HepG2 (cell line): ENCODE data around the gene GNB3. TPM values are rescaled to one million over a fixed set of nuclear protein-coding genes. Genes with fewer than 3 reads are reported as not detected.

ENCODE experiments used
- KLF15 ChIP-seq: sonication (generic); formaldehyde crosslinking; IDR thresholded peaks from 2 replicates; pipeline ENCODE4 v1.8.1; 2023; ENCODE audit warnings: borderline replicate concordance, mild to moderate bottlenecking, inconsistent platforms, missing genetic modification reagents, mixed read lengths
- NCOA1 ChIP-seq: sonication (generic); formaldehyde crosslinking; IDR thresholded peaks from 2 replicates; pipeline ENCODE4 v1.9.0; 2021; ENCODE audit warnings: missing genetic modification reagents
- NFATC3 ChIP-seq: sonication (generic); formaldehyde crosslinking; IDR thresholded peaks from 2 replicates; pipeline ENCODE4 v1.5.1; 2020; ENCODE audit warnings: mild to moderate bottlenecking, missing genetic modification reagents
- NFKB2 ChIP-seq: sonication (generic); formaldehyde crosslinking; IDR thresholded peaks from 2 replicates; pipeline ENCODE4 v1.4.0; 2020; ENCODE audit warnings: missing genetic modification reagents, borderline replicate concordance
- PHB2 ChIP-seq: fragments of 450-650 bp; IDR thresholded peaks from 2 replicates; pipeline ENCODE4 v1.6.1; 2018; ENCODE audit not compliant: partially characterized antibody
- SALL2 ChIP-seq: sonication (generic); formaldehyde crosslinking; IDR thresholded peaks from 2 replicates; pipeline ENCODE4 v1.8.1; 2023; ENCODE audit warnings: mild to moderate bottlenecking, missing genetic modification reagents, inconsistent platforms
- SETDB1 ChIP-seq: sonication (generic); formaldehyde crosslinking; IDR thresholded peaks from 2 replicates; pipeline ENCODE4 v1.5.1; 2020; ENCODE audit warnings: missing genetic modification reagents, mild to moderate bottlenecking, borderline replicate concordance
- SMAD1 ChIP-seq: sonication (generic); formaldehyde crosslinking; IDR thresholded peaks from 2 replicates; pipeline ENCODE4 v1.4.0; 2020; ENCODE audit warnings: missing genetic modification reagents, low read depth, mild to moderate bottlenecking, borderline replicate concordance
- TCF12 ChIP-seq, 2 experiments: fragments of 450-650 bp in 1 of 2; sonication (generic) in 1 of 2; formaldehyde crosslinking in 1 of 2; IDR thresholded peaks; 2 replicates each; pipeline versions ENCODE4 v1.6.1 to v1.8.0; 2017 to 2022; ENCODE audit warnings: antibody characterized with exemption in 1 of 2, mild to moderate bottlenecking in 1 of 2, missing genetic modification reagents in 1 of 2, moderate library complexity in 1 of 2
- ZMYM2 ChIP-seq: sonication (generic); formaldehyde crosslinking; IDR thresholded peaks from 2 replicates; pipeline ENCODE4 v1.8.0; 2022; ENCODE audit warnings: mild to moderate bottlenecking, missing genetic modification reagents
- ZNF296 ChIP-seq: sonication (generic); formaldehyde crosslinking; conservative IDR thresholded peaks from 2 replicates; pipeline ENCODE4 v1.5.0; 2020; ENCODE audit warnings: mild to moderate bottlenecking, missing genetic modification reagents
- ZNF749 ChIP-seq: sonication (generic); formaldehyde crosslinking; IDR thresholded peaks from 2 replicates; pipeline ENCODE4 v1.8.0; 2022; ENCODE audit warnings: mild to moderate bottlenecking, missing genetic modification reagents, moderate library complexity, borderline replicate concordance
- polyA plus RNA-seq, 8 experiments: library from polyadenylated mRNA; depleted of rRNA in 3 of 8; stranded (reverse) in 7 of 8; unstranded in 1 of 8; fragments of >200 nt; fragmentation: Illumina TruSeq in 4 of 8; extraction: Trizol in 4 of 8; gene quantifications; 2 replicates each; pipeline versions ENCODE4 v1.2.1 to v1.2.3, GENCODE V29; 2011 to 2016; ENCODE audit warnings: low read depth in 4 of 8, missing spikeins in 1 of 8, mixed read lengths in 1 of 8; ENCODE audit not compliant: insufficient read depth in 1 of 8
- total RNA-seq, 5 experiments: library from RNA; depleted of rRNA; stranded (reverse); fragments of >200 nt; fragmentation: Illumina TruSeq; extraction: Trizol; gene quantifications; 2 replicates each; pipeline ENCODE4 v1.2.3, GENCODE V29; 2016; ENCODE audit warnings: low read depth in 1 of 5
- TF ChIP-seq, protein P1 (sequence below): sonication (generic); formaldehyde crosslinking; IDR thresholded peaks from 2 replicates; pipeline ENCODE4 v1.4.0; 2020; ENCODE audit warnings: missing genetic modification reagents, mild to moderate bottlenecking, borderline replicate concordance
- TF ChIP-seq, protein P2 (sequence below): sonication (generic); formaldehyde crosslinking; IDR thresholded peaks from 2 replicates; pipeline ENCODE4 v1.5.0; 2020; ENCODE audit warnings: missing genetic modification reagents
- TF ChIP-seq, protein P3 (sequence below): sonication (generic); formaldehyde crosslinking; IDR thresholded peaks from 2 replicates; pipeline ENCODE4 v1.4.0; 2020; ENCODE audit warnings: mild to moderate bottlenecking, missing genetic modification reagents
- TF ChIP-seq, protein P4 (sequence below): sonication (generic); formaldehyde crosslinking; IDR thresholded peaks from 2 replicates; pipeline ENCODE4 v1.9.0; 2021; ENCODE audit warnings: missing genetic modification reagents, borderline replicate concordance
- TF ChIP-seq, protein P5 (sequence below): sonication (generic); formaldehyde crosslinking; IDR thresholded peaks from 2 replicates; pipeline ENCODE4 v1.5.0; 2020; ENCODE audit warnings: missing genetic modification reagents, mild to moderate bottlenecking, borderline replicate concordance
- TF ChIP-seq, protein P6 (sequence below): sonication (generic); formaldehyde crosslinking; IDR thresholded peaks from 2 replicates; pipeline ENCODE4 v1.8.0; 2022; ENCODE audit warnings: mild to moderate bottlenecking, missing genetic modification reagents, moderate library complexity

GNB3 gene
- total and polyA plus RNA-seq, 2 of the 13 experiments (the other 11 are each of a cell fraction or from before 2014, with no cell fraction given) = 1.3 to 3.6 TPM

DNA sequence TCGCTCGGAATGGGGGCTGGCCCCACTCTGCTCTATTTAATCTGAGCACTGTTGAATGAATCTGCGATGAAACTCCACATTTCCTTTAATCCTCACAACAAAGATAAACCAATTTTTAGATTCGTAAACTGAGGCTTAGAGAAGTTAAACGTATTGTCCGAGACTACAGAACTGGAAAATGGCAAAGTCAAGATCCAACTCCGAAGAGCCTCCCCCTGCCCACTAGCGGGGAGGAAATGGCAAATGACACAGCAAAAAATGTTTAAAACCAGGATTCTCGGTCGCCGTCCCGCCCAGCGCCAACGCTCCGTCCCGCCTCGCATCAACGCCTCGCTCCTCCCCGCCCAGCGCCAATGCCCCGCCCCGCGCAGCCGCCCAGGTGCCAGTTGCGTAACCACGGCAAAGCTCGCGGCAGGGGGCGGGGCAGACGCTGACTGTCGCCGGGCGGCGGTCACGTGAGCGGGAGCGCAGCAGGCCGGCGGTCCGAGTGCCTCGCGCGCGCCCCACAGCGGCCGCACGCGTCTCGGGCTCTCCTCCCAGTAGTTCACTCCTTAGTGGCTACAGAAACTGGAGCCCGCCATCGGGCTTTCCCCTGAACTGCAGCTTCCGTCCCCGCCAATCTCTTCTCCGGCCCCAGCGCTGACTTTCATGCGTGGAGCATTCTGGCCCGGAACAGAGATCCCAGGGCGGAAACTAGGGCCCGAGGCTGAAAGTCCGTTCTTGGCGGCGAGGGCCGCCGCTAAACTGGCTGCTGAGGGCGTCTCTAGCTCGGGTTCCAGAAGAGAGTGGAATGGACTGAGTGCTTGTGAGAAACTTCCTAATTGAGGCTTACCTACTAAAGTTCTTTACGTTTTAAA, 50.3 kb downstream of the GNB3 start (continued):
- TF ChIP-seq, protein P1, sequence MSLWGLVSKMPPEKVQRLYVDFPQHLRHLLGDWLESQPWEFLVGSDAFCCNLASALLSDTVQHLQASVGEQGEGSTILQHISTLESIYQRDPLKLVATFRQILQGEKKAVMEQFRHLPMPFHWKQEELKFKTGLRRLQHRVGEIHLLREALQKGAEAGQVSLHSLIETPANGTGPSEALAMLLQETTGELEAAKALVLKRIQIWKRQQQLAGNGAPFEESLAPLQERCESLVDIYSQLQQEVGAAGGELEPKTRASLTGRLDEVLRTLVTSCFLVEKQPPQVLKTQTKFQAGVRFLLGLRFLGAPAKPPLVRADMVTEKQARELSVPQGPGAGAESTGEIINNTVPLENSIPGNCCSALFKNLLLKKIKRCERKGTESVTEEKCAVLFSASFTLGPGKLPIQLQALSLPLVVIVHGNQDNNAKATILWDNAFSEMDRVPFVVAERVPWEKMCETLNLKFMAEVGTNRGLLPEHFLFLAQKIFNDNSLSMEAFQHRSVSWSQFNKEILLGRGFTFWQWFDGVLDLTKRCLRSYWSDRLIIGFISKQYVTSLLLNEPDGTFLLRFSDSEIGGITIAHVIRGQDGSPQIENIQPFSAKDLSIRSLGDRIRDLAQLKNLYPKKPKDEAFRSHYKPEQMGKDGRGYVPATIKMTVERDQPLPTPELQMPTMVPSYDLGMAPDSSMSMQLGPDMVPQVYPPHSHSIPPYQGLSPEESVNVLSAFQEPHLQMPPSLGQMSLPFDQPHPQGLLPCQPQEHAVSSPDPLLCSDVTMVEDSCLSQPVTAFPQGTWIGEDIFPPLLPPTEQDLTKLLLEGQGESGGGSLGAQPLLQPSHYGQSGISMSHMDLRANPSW (CRISPR knock-in tag) = peak; percentile 77; the same call in 1 of the 2 replicates
- no peak for TF ChIP-seq ZNF296 (CRISPR knock-in tag)
- TF ChIP-seq SMAD1 (CRISPR knock-in tag) = 0 out of 2 replicates have a peak, but pooled peaks have one; percentile 55
- TF ChIP-seq, protein P2, sequence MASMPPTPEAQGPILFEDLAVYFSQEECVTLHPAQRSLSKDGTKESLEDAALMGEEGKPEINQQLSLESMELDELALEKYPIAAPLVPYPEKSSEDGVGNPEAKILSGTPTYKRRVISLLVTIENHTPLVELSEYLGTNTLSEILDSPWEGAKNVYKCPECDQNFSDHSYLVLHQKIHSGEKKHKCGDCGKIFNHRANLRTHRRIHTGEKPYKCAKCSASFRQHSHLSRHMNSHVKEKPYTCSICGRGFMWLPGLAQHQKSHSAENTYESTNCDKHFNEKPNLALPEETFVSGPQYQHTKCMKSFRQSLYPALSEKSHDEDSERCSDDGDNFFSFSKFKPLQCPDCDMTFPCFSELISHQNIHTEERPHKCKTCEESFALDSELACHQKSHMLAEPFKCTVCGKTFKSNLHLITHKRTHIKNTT (CRISPR knock-in tag) = no peak
- TF ChIP-seq, protein P3, sequence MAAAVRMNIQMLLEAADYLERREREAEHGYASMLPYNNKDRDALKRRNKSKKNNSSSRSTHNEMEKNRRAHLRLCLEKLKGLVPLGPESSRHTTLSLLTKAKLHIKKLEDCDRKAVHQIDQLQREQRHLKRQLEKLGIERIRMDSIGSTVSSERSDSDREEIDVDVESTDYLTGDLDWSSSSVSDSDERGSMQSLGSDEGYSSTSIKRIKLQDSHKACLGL (CRISPR knock-in tag) = no peak; the same call in 1 of the 2 replicates
- TF ChIP-seq NFATC3 (CRISPR knock-in tag) = no peak
- no peak for TF ChIP-seq SETDB1 (CRISPR knock-in tag)
- TF ChIP-seq, protein P4, sequence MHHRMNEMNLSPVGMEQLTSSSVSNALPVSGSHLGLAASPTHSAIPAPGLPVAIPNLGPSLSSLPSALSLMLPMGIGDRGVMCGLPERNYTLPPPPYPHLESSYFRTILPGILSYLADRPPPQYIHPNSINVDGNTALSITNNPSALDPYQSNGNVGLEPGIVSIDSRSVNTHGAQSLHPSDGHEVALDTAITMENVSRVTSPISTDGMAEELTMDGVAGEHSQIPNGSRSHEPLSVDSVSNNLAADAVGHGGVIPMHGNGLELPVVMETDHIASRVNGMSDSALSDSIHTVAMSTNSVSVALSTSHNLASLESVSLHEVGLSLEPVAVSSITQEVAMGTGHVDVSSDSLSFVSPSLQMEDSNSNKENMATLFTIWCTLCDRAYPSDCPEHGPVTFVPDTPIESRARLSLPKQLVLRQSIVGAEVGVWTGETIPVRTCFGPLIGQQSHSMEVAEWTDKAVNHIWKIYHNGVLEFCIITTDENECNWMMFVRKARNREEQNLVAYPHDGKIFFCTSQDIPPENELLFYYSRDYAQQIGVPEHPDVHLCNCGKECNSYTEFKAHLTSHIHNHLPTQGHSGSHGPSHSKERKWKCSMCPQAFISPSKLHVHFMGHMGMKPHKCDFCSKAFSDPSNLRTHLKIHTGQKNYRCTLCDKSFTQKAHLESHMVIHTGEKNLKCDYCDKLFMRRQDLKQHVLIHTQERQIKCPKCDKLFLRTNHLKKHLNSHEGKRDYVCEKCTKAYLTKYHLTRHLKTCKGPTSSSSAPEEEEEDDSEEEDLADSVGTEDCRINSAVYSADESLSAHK (CRISPR knock-in tag) = no peak
- TF ChIP-seq, protein P5, sequence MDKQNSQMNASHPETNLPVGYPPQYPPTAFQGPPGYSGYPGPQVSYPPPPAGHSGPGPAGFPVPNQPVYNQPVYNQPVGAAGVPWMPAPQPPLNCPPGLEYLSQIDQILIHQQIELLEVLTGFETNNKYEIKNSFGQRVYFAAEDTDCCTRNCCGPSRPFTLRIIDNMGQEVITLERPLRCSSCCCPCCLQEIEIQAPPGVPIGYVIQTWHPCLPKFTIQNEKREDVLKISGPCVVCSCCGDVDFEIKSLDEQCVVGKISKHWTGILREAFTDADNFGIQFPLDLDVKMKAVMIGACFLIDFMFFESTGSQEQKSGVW = no peak
- peak; percentile 92 for TF ChIP-seq SALL2 (CRISPR knock-in tag)
- TF ChIP-seq TCF12 (IDR thresholded peaks at IDR 0.05) = no peak
- peak; percentile 61; the same call in 1 of the 2 replicates for TF ChIP-seq TCF12 (CRISPR knock-in tag; IDR thresholded peaks at IDR 0.05)
- TF ChIP-seq KLF15 (CRISPR knock-in tag) = no peak
- no peak for TF ChIP-seq PHB2
- no peak for TF ChIP-seq NCOA1
- peak; percentile 54; the same call in 1 of the 2 replicates for TF ChIP-seq ZMYM2
- peak; percentile 85; the same call in 1 of the 2 replicates for TF ChIP-seq NFKB2
- TF ChIP-seq, protein P6, sequence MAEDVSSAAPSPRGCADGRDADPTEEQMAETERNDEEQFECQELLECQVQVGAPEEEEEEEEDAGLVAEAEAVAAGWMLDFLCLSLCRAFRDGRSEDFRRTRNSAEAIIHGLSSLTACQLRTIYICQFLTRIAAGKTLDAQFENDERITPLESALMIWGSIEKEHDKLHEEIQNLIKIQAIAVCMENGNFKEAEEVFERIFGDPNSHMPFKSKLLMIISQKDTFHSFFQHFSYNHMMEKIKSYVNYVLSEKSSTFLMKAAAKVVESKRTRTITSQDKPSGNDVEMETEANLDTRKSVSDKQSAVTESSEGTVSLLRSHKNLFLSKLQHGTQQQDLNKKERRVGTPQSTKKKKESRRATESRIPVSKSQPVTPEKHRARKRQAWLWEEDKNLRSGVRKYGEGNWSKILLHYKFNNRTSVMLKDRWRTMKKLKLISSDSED = no peak
- peak; percentile 82; the same call in 1 of the 2 replicates for TF ChIP-seq ZNF749 (CRISPR knock-in tag)
